CD4-positive, alpha-beta T cell (primary cell): Measurements from ENCODE around the gene LY6G5C. TPM values are rescaled to one million over a fixed set of nuclear protein-coding genes. Genes with fewer than 3 reads are reported as not detected.
"Not testable (repeated sequence)": the region's sequence is repeated elsewhere in the genome, so short reads cannot be mapped to it uniquely, and the experiment has no call there.

Experiments
- ATAC-seq: fragments of 200-7000 bp; cut with Tn5 transposase; one replicate; pipeline ENCODE4 v1.10.0; 2022; ENCODE audit warnings: mild to moderate bottlenecking; ENCODE audit not compliant: poor library complexity
- CTCF ChIA-PET: fragments of 350-600 bp; sonication (Branson Sonifier 250); formaldehyde crosslinking; loops from one replicate; lab custom pipeline; 2021; ENCODE audit warnings: antibody characterized with exemption, inconsistent platforms; lab: Charles Lee
- POLR2A ChIA-PET: fragments of 350-600 bp; sonication (Branson Sonifier 250); formaldehyde crosslinking; loops from one replicate; lab custom pipeline; 2021; ENCODE audit warnings: antibody characterized with exemption, inconsistent platforms; lab: Charles Lee
- DNase-seq, 14 experiments: peaks; one replicate each; pipeline ENCODE4 v3.0.0-alpha.2; 2013 to 2020; ENCODE audit warnings: mixed read lengths in 2 of 14
- H3K27ac ChIP-seq, 2 donors: one replicate each; pipeline versions ENCODE4 v1.5.1 to v1.7.0; 2013; ENCODE audit warnings: low read length in 2 of 2, low read depth in 1 of 2, mild to moderate bottlenecking in 1 of 2
- H3K27me3 ChIP-seq, 2 experiments: 1 replicate in 1 of 2; 2 replicates in 1 of 2; pipeline versions ENCODE4 v1.6.1 to v1.7.0; 2013; ENCODE audit warnings: low read length in 2 of 2, control low read depth in 1 of 2, mild to moderate bottlenecking in 1 of 2, moderate library complexity in 1 of 2; ENCODE audit not compliant: insufficient read depth in 2 of 2, control insufficient read depth in 1 of 2
- H3K36me3 ChIP-seq: one replicate; pipeline ENCODE4 v1.6.1; 2013; ENCODE audit warnings: low read length, control low read depth; ENCODE audit not compliant: insufficient read depth
- H3K4me1 ChIP-seq: one replicate; pipeline ENCODE4 v1.6.1; 2013; ENCODE audit warnings: low read length, control low read depth; ENCODE audit not compliant: insufficient read depth
- H3K4me3 ChIP-seq: one replicate; pipeline ENCODE4 v1.5.1; 2013; ENCODE audit warnings: mild to moderate bottlenecking, low read length, moderate library complexity
- H3K9me3 ChIP-seq, 2 experiments: 1 replicate in 1 of 2; 2 replicates in 1 of 2; pipeline versions ENCODE4 v1.6.1 to v1.7.0; 2013; ENCODE audit warnings: low read length in 2 of 2, mild to moderate bottlenecking in 2 of 2, control low read depth in 1 of 2, moderate library complexity in 1 of 2; ENCODE audit not compliant: control insufficient read depth in 1 of 2, insufficient read depth in 1 of 2
- H3K27ac Mint-ChIP-seq: one replicate; pipeline ENCODE4 v1.8.0; 2020; ENCODE audit warnings: mixed read lengths
- H3K27me3 Mint-ChIP-seq: one replicate; pipeline ENCODE4 v1.8.0; 2021; ENCODE audit warnings: mixed read lengths
- H3K36me3 Mint-ChIP-seq: one replicate; pipeline ENCODE4 v1.8.0; 2021; ENCODE audit warnings: low read depth, mixed read lengths
- H3K4me1 Mint-ChIP-seq: one replicate; pipeline ENCODE4 v1.8.0; 2021; ENCODE audit warnings: low read depth, mixed read lengths
- H3K4me3 Mint-ChIP-seq: one replicate; pipeline ENCODE4 v1.8.0; 2020; ENCODE audit warnings: mild to moderate bottlenecking, mixed read lengths
- H3K9me3 Mint-ChIP-seq: one replicate; pipeline ENCODE4 v1.8.0; 2020; ENCODE audit warnings: mixed read lengths
- CTCF ChIP-seq: fragments of 200-600 bp; IDR thresholded peaks from one replicate; pipeline ENCODE4 v1.8.0; 2022; ENCODE audit warnings: antibody characterized with exemption, mild to moderate bottlenecking
- intact Hi-C, 2 experiments: fragments of 100-400 bp; cut with DNase I in 1 of 2; cut with micrococcal nuclease in 1 of 2; formaldehyde crosslinking; loops; one replicate each; pipeline versions ENCODE4 v1.15.1 to v1.9.0; 2023 to 2025; cut with DNase I, micrococcal nuclease
- total RNA-seq, 174 experiments: library from RNA in 2 of 174; stranded (reverse) in 2 of 174; gene quantifications; one replicate each; pipeline ENCODE4 v1.2.3 and lab custom pipeline; 2021 to 2026

The LY6G5C gene
- total RNA-seq, 2 experiments from 2014 or later: 0.49 to 0.67 TPM

DNA sequence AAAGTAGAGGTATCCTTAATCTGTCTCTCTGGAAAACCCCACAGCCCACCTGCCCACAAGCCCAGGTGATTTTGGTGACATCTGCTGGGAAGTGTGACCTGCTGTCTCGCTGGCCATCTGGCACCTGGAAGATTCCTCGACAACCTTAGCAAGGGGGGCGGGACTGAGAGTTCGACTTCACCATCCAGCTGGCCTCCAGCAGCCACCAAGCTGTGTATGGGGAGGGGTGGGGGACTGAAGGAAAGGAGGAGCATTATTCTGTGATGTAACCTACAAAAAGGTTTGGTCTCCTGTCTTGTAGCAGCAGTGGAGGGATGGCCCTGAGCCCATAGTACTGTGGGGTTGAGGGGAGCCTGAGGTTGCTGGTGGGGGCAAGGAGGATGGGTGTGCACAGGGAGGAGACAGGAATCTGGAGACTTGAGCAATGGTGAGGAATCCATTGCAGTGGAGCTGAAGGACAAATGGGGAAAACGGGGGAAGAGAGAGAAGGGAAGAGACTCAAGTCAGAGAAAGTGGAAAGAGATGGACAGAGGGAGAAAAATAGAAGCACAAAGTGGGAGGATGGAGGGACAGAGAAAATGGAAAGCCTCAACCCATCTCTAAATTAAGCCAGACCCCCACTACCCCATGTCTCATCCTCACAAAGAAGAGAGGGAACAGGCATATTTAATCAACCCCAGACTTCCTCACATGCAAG, 29.8 kb upstream of the LY6G5C start:
- Mint-ChIP-seq H3K36me3 (no peaks in the 10 kb centered on the region), H3K9me3 (no peaks in the 10 kb centered on the region), H3K4me3 (no peak overlapping the region), H3K27me3 (no peaks in the 10 kb centered on the region), H3K27ac (no peak overlapping the region), H3K4me1 (peaks cover 16% of the 10 kb centered on the region)
- CTCF ChIA-PET: no interaction called here
- H3K36me3 ChIP-seq: no peaks in the 10 kb centered on the region
- H3K4me1 ChIP-seq: peaks cover 14% of the 10 kb centered on the region
- intact Hi-C loops: no loop called here
- TF ChIP-seq CTCF: no peak
- POLR2A ChIA-PET: interaction anchor here (0.7 to 1.9 kb wide), 2 partner anchors 119 to 121 kb away, joined by 3 to 6 read pairs; no protein-coding TSS in a partner anchor
- no peak overlapping the region for H3K27ac ChIP-seq
- H3K27me3 ChIP-seq: no peaks in the 10 kb centered on the region
- ATAC-seq (no peak), DNase-seq (no peak)
- H3K9me3 ChIP-seq: no peaks in the 10 kb centered on the region
- no peak overlapping the region for H3K4me3 ChIP-seq

- not testable (repeated sequence) for H3K27me3 Mint-ChIP-seq
Measured at GRCh38 chr6:31709157-31709556, 28.3 kb upstream of the LY6G5C start.

GRCh38 chr6:31708224-31708623, 27.4 kb upstream of the LY6G5C start:
- DNase-seq (no peak), ATAC-seq (no peak)
- H3K27me3 ChIP-seq: no peaks in the 10 kb centered on the region
- H3K9me3 Mint-ChIP-seq: no peaks in the 10 kb centered on the region
- no peak for TF ChIP-seq CTCF
- no peaks in the 10 kb centered on the region for H3K36me3 ChIP-seq
- no peaks in the 10 kb centered on the region for H3K27me3 Mint-ChIP-seq
- intact Hi-C loops: no loop called here
- no peak overlapping the region for H3K27ac ChIP-seq
- H3K36me3 Mint-ChIP-seq: no peaks in the 10 kb centered on the region
- CTCF ChIA-PET: no interaction called here
- POLR2A ChIA-PET: interaction anchor here (1.8 kb wide), 1 partner anchor 88 kb away, joined by 5 read pairs; no protein-coding TSS in a partner anchor
- peaks cover 12% of the 10 kb centered on the region for H3K4me1 Mint-ChIP-seq
- peaks cover 20% of the 10 kb centered on the region for H3K4me1 ChIP-seq
- H3K4me3 Mint-ChIP-seq: no peak overlapping the region
- H3K27ac Mint-ChIP-seq: no peak overlapping the region
- H3K4me3 ChIP-seq: no peak overlapping the region
- no peaks in the 10 kb centered on the region for H3K9me3 ChIP-seq

More at GRCh38 chr6:31709157-31709556, 28.3 kb upstream of the LY6G5C start:
- H3K4me3 ChIP-seq, intact Hi-C loops, CTCF ChIA-PET, H3K4me3 Mint-ChIP-seq, H3K9me3 Mint-ChIP-seq, ATAC-seq, DNase-seq, H3K9me3 ChIP-seq, H3K36me3 Mint-ChIP-seq, H3K27ac ChIP-seq, H3K27me3 ChIP-seq, H3K27ac Mint-ChIP-seq, H3K36me3 ChIP-seq: not testable (repeated sequence)
- peaks cover 14% of the 10 kb centered on the region for H3K4me1 Mint-ChIP-seq
- POLR2A ChIA-PET: interaction anchor here (0.6 kb wide), 1 partner anchor 112 kb away, joined by 3 read pairs; no protein-coding TSS in a partner anchor
- peaks cover 14% of the 10 kb centered on the region for H3K4me1 ChIP-seq
